MCF 10A (cell line): ENCODE measurements around the gene EPHA1. TPM values are rescaled to one million over a fixed set of nuclear protein-coding genes. Genes with fewer than 3 reads are reported as not detected.

Source experiments
- BruUV-seq: library from RNA; stranded (reverse); fragments of 400-500 nt; replicated peaks from 2 replicates; lab custom pipeline; 2021; lab: Mats Ljungman, UMichigan
- CTCF ChIA-PET: fragments of 300-600 bp; sonication (Branson Sonifier 250); formaldehyde crosslinking; extraction: SDS; loops from one replicate; lab custom pipeline; 2021; ENCODE audit warnings: antibody characterized with exemption, inconsistent platforms; lab: Yijun Ruan, JAX
- POLR2A ChIA-PET: fragments of 300-600, 350-650 bp; sonication (Branson Sonifier 250); formaldehyde crosslinking; extraction: SDS; loops from one replicate; lab custom pipeline; 2020; ENCODE audit warnings: antibody characterized with exemption, inconsistent platforms; lab: Yijun Ruan, JAX
- DNase-seq: peaks from one replicate; pipeline ENCODE4 v3.0.0-alpha.2; 2018; ENCODE audit not compliant: unreplicated experiment
- H3K27ac Mint-ChIP-seq: one replicate; pipeline ENCODE4 v1.8.0; 2022; ENCODE audit warnings: mild to moderate bottlenecking, low read depth, mixed read lengths; ENCODE audit not compliant: unreplicated experiment
- H3K27me3 Mint-ChIP-seq: one replicate; pipeline ENCODE4 v1.8.0; 2022; ENCODE audit warnings: mixed read lengths; ENCODE audit not compliant: insufficient read depth, unreplicated experiment
- H3K36me3 Mint-ChIP-seq: one replicate; pipeline ENCODE4 v1.8.0; 2022; ENCODE audit warnings: mild to moderate bottlenecking, moderate library complexity, mixed read lengths; ENCODE audit not compliant: insufficient read depth, unreplicated experiment
- H3K4me1 Mint-ChIP-seq: one replicate; pipeline ENCODE4 v1.8.0; 2022; ENCODE audit warnings: mixed read lengths; ENCODE audit not compliant: insufficient read depth, unreplicated experiment
- H3K4me3 Mint-ChIP-seq: one replicate; pipeline ENCODE4 v1.8.0; 2022; ENCODE audit warnings: mild to moderate bottlenecking, moderate library complexity, mixed read lengths; ENCODE audit not compliant: unreplicated experiment
- H3K9me3 Mint-ChIP-seq: one replicate; pipeline ENCODE4 v1.8.0; 2022; ENCODE audit warnings: mixed read lengths; ENCODE audit not compliant: unreplicated experiment
- CTCF ChIP-seq: fragments of 200-600 bp; IDR thresholded peaks from one replicate; pipeline ENCODE4 v1.8.0; 2022; ENCODE audit warnings: antibody characterized with exemption, mild to moderate bottlenecking; ENCODE audit not compliant: unreplicated experiment
- intact Hi-C: fragments of 100-400 bp; cut with micrococcal nuclease; formaldehyde crosslinking; loops from 2 replicates; pipeline ENCODE4 v1.14.1; 2022
- total RNA-seq: library from RNA; stranded (reverse); gene quantifications from 2 replicates; pipeline ENCODE4 v1.2.3, GENCODE V29; 2022

EPHA1 gene
- total RNA-seq, 1 experiment from 2014 or later: 0.89 TPM

GRCh38 chr7:143380646-143381426, 27.8 kb downstream of the EPHA1 start, which contains the start of gene ZYX:
ZYX (plus strand) TSS chr7:143381345; CDS start chr7:143381572, 227 bp downstream.
- ChIA-PET CTCF (interaction anchor here (0.6 to 3.5 kb wide), 23 partner anchors 11 to 1351 kb away, joined by 3 to 31 read pairs (median 4); partner anchors contain the start of genes EPHA1 and GSTK1), POLR2A (interaction anchor here (0.7 to 1.7 kb wide), 20 partner anchors 8 to 140 kb away, joined by 3 to 18 read pairs (median 4); partner anchors contain the start of genes CASP2 and GSTK1)
- Mint-ChIP-seq H3K36me3 (peaks cover 22% of the 10 kb centered on the region), H3K4me1 (peaks cover 30% of the 10 kb centered on the region), H3K27me3 (no peaks in the 10 kb centered on the region), H3K4me3 (peak within 1 kb of the TSS; percentile 77), H3K27ac (peak within 1 kb of the TSS; percentile 88), H3K9me3 (no peaks in the 10 kb centered on the region)
- no TSS peak for BruUV-seq
- DNase-seq: peak; percentile 90
- intact Hi-C loops: loop anchor here (1.0 to 5.0 kb wide), 5 partner anchors 35 to 521 kb away; partner anchors contain the start of genes CASP2 and TCAF1
- no peak for TF ChIP-seq CTCF

- Mint-ChIP-seq H3K27me3 (no peaks in the 10 kb centered on the region), H3K9me3 (no peaks in the 10 kb centered on the region), H3K4me1 (peaks cover 32% of the 10 kb centered on the region), H3K4me3 (peak overlapping the region; percentile 77), H3K36me3 (peaks cover 22% of the 10 kb centered on the region), H3K27ac (peak overlapping the region; percentile 88)
- TF ChIP-seq CTCF: peak; percentile 71
- DNase-seq: peak; percentile 80
- no TSS peak for BruUV-seq
- CTCF ChIA-PET: interaction anchor here (0.6 to 3.5 kb wide), 27 partner anchors 9 to 1350 kb away, joined by 3 to 31 read pairs (median 5); partner anchors contain the start of genes EPHA1 and GSTK1
- POLR2A ChIA-PET: interaction anchor here (0.5 to 1.7 kb wide), 20 partner anchors 8 to 822 kb away, joined by 3 to 18 read pairs (median 4); partner anchors contain the start of genes CASP2 and GSTK1
- intact Hi-C loops: loop anchor here (1.0 to 5.0 kb wide), 5 partner anchors 36 to 522 kb away; partner anchors contain the start of genes CASP2 and TCAF1
Observed at GRCh38 chr7:143380260-143380645, 28.4 kb downstream of the EPHA1 start.

GRCh38 chr7:143379611-143380259, 28.9 kb downstream of the EPHA1 start:
- no peak for TF ChIP-seq CTCF
- peak overlapping the region; percentile 77 for H3K4me3 Mint-ChIP-seq
- ChIA-PET CTCF (interaction anchor here (0.6 to 3.5 kb wide), 26 partner anchors 9 to 1350 kb away, joined by 3 to 31 read pairs (median 5); partner anchors contain the start of genes EPHA1 and GSTK1), POLR2A (interaction anchor here (0.5 to 1.7 kb wide), 21 partner anchors 9 to 822 kb away, joined by 3 to 18 read pairs (median 4); partner anchors contain the start of genes CASP2 and GSTK1)
- no peaks in the 10 kb centered on the region for H3K9me3 Mint-ChIP-seq
- peaks cover 22% of the 10 kb centered on the region for H3K36me3 Mint-ChIP-seq
- H3K27ac Mint-ChIP-seq: peak overlapping the region; percentile 88
- BruUV-seq: TSS peak; percentile 63
- DNase-seq: no peak
- peaks cover 37% of the 10 kb centered on the region for H3K4me1 Mint-ChIP-seq
- no peaks in the 10 kb centered on the region for H3K27me3 Mint-ChIP-seq
- intact Hi-C loops: loop anchor here (1.0 to 5.0 kb wide), 5 partner anchors 37 to 523 kb away; partner anchors contain the start of genes CASP2 and TCAF1
